CD14-positive monocyte (primary cell): ENCODE results near the gene EDDM13. TPM values are rescaled to one million over a fixed set of nuclear protein-coding genes. Genes with fewer than 3 reads are reported as not detected.

ENCODE experiments used
- DNase-seq, 3 donors: peaks; one replicate each; pipeline ENCODE4 v3.0.0-alpha.2; 2011 to 2022
- H2AFZ ChIP-seq: 2 replicates; pipeline ENCODE4 v1.6.0; 2012; ENCODE audit warnings: mild to moderate bottlenecking, low read depth, low read length, inconsistent platforms; ENCODE audit not compliant: insufficient read depth, poor library complexity, severe bottlenecking
- H3K27ac ChIP-seq, 2 donors: 1 replicate in 1 of 2; 2 replicates in 1 of 2; pipeline ENCODE4 v1.5.1; 2012 to 2013; ENCODE audit warnings: low read length in 2 of 2, control low read depth in 1 of 2, inconsistent platforms in 1 of 2, low read depth in 1 of 2, mild to moderate bottlenecking in 1 of 2
- H3K27me3 ChIP-seq, 2 donors: one replicate each; pipeline versions ENCODE4 v1.6.0 to v1.6.1; 2011 to 2013; ENCODE audit warnings: low read length in 2 of 2; ENCODE audit not compliant: control insufficient read depth in 2 of 2, insufficient read depth in 2 of 2
- H3K36me3 ChIP-seq, 2 donors: replicated peaks in 1 of 2; 1 replicate in 1 of 2; 2 replicates in 1 of 2; pipeline versions ENCODE4 v1.5.1 to v1.6.1; 2012 to 2013; ENCODE audit warnings: low read length in 2 of 2, control low read depth in 1 of 2, inconsistent platforms in 1 of 2, mild to moderate bottlenecking in 1 of 2; ENCODE audit not compliant: insufficient read depth in 2 of 2, control insufficient read depth in 1 of 2
- H3K4me1 ChIP-seq, 2 donors: 1 replicate in 1 of 2; 2 replicates in 1 of 2; pipeline versions ENCODE4 v1.5.1 to v1.6.1; 2012 to 2013; ENCODE audit warnings: low read length in 2 of 2, control low read depth in 1 of 2, inconsistent platforms in 1 of 2, mild to moderate bottlenecking in 1 of 2, moderate library complexity in 1 of 2; ENCODE audit not compliant: insufficient read depth in 2 of 2, control insufficient read depth in 1 of 2
- H3K4me2 ChIP-seq: replicated peaks from 2 replicates; pipeline ENCODE3; 2012; ENCODE audit warnings: low read length, moderate library complexity, mild to moderate bottlenecking; ENCODE audit not compliant: poor library complexity, severe bottlenecking; ENCODE audit errors: extremely low read depth
- H3K4me3 ChIP-seq, 3 experiments: fragments of 200-600 bp in 1 of 3; sonication (generic) in 1 of 3; replicated peaks in 1 of 3; 1 replicate in 2 of 3; 2 replicates in 1 of 3; pipeline ENCODE4 v1.5.1; 2011 to 2013; ENCODE audit warnings: low read length in 3 of 3, mild to moderate bottlenecking in 3 of 3, control low read depth in 2 of 3, low read depth in 2 of 3, inconsistent platforms in 1 of 3, moderate library complexity in 1 of 3
- H3K79me2 ChIP-seq: 2 replicates; pipeline ENCODE4 v1.6.0; 2012; ENCODE audit warnings: mild to moderate bottlenecking, control low read depth, inconsistent platforms, low read length, moderate library complexity; ENCODE audit not compliant: insufficient read depth
- H3K9ac ChIP-seq: 2 replicates; pipeline ENCODE4 v1.6.0; 2017; ENCODE audit warnings: low read length, mild to moderate bottlenecking; ENCODE audit not compliant: insufficient read depth, poor library complexity, severe bottlenecking
- H3K9me3 ChIP-seq, 2 donors: replicated peaks in 1 of 2; 1 replicate in 1 of 2; 2 replicates in 1 of 2; pipeline versions ENCODE4 v1.5.1 to v1.6.1; 2012 to 2013; ENCODE audit warnings: low read length in 2 of 2, control low read depth in 1 of 2; ENCODE audit not compliant: control insufficient read depth in 1 of 2, insufficient read depth in 1 of 2
- H4K20me1 ChIP-seq: 2 replicates; pipeline ENCODE4 v1.6.0; 2012; ENCODE audit warnings: mild to moderate bottlenecking, low read length, control low read depth, moderate library complexity; ENCODE audit not compliant: insufficient read depth
- H3K27ac Mint-ChIP-seq, 7 donors: one replicate each; pipeline ENCODE4 v1.8.0; 2020; ENCODE audit warnings: mild to moderate bottlenecking in 7 of 7, mixed read lengths in 7 of 7, moderate library complexity in 6 of 7, inconsistent platforms in 2 of 7
- H3K27me3 Mint-ChIP-seq, 3 donors: one replicate each; pipeline ENCODE4 v1.8.0; 2021 to 2022; ENCODE audit warnings: low read depth in 3 of 3, mild to moderate bottlenecking in 3 of 3, mixed read lengths in 3 of 3, moderate library complexity in 3 of 3, inconsistent platforms in 1 of 3
- H3K36me3 Mint-ChIP-seq, 2 donors: one replicate each; pipeline ENCODE4 v1.8.0; 2020; ENCODE audit warnings: mixed read lengths in 2 of 2, inconsistent platforms in 1 of 2, mild to moderate bottlenecking in 1 of 2
- H3K4me1 Mint-ChIP-seq: one replicate; pipeline ENCODE4 v1.8.0; 2020; ENCODE audit warnings: mild to moderate bottlenecking, mixed read lengths
- H3K4me3 Mint-ChIP-seq, 2 donors: one replicate each; pipeline ENCODE4 v1.8.0; 2020; ENCODE audit warnings: mild to moderate bottlenecking in 2 of 2, mixed read lengths in 2 of 2, moderate library complexity in 1 of 2
- H3K9me3 Mint-ChIP-seq, 7 donors: one replicate each; pipeline ENCODE4 v1.8.0; 2020 to 2022; ENCODE audit warnings: mixed read lengths in 7 of 7, mild to moderate bottlenecking in 6 of 7, moderate library complexity in 6 of 7, inconsistent platforms in 2 of 7
- WGBS: methylation state at CpG from one replicate; pipeline ENCODE4 v1.1.5; 2013; ENCODE audit warnings: missing lambda C conversion rate; ENCODE audit not compliant: insufficient coverage; 5-methylcytosine and 5-hydroxymethylcytosine counted together
- intact Hi-C, 2 donors: fragments of 100-400 bp; cut with micrococcal nuclease; formaldehyde crosslinking; loops; one replicate each; pipeline versions ENCODE4 v1.15.0 to v1.15.1; 2023
- polyA plus RNA-seq, 3 donors: library from polyadenylated mRNA; depleted of rRNA in 1 of 3; unstranded in 2 of 3; stranded (reverse) in 1 of 3; fragments of 300-500 nt in 2 of 3; fragments of >200 nt in 1 of 3; fragmentation: Illumina TruSeq in 2 of 3; gene quantifications; 1 replicate in 2 of 3; 2 replicates in 1 of 3; pipeline ENCODE4 v1.2.3, GENCODE V29; 2012 to 2021
- TF ChIP-seq, protein P1 (sequence below): fragments of 200-600 bp; IDR thresholded peaks from one replicate; pipeline ENCODE4 v1.8.0; 2022; ENCODE audit warnings: antibody characterized with exemption, mild to moderate bottlenecking

EDDM13 gene
- polyA plus RNA-seq, 3 donors, result 0.25 to 0.70 (median 0.61) TPM

DNA sequence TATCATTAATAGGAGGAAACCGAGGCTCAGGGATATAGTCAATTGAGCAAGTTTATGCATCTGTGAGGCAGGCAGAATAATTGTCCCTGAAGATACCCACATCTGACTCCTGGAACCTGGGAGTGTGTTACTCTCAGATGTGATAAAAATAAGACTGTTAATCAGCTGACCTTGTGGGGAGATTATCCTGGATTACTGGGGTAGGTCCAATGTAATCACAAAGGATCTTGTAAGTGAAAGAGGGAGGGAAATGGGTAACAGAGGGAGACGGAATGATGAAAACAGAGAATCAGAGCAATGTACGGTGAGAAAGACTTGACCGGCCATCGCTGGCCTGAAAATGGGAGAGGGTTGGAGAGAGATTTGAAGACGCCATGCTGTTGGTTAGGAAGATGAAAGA, 3.2 kb upstream of the EDDM13 start:
- peaks cover 21 to 28% of the 10 kb centered on the region in 2 donors for H3K4me1 ChIP-seq
- no peak for DNase-seq
- no peak overlapping the region for H3K4me3 ChIP-seq
- no peaks in the 10 kb centered on the region for H3K27me3 ChIP-seq
- Mint-ChIP-seq H3K27ac (peak overlapping the region in 4 of 7 donors; percentile 7 to 88 (median 36)), H3K27me3 (no peaks in the 10 kb centered on the region), H3K4me1 (peaks cover 50% of the 10 kb centered on the region), H3K36me3 (peaks cover 13 to 23% of the 10 kb centered on the region in 2 donors), H3K9me3 (peaks cover 0 to 4% (median 0%) of the 10 kb centered on the region in 7 donors), H3K4me3 (no peak overlapping the region)
- no peaks in the 10 kb centered on the region for H3K9me3 ChIP-seq
- H4K20me1 ChIP-seq, result no peaks in the 10 kb centered on the region
- H3K36me3 ChIP-seq, result no peaks in the 10 kb centered on the region
- TF ChIP-seq, protein P1, sequence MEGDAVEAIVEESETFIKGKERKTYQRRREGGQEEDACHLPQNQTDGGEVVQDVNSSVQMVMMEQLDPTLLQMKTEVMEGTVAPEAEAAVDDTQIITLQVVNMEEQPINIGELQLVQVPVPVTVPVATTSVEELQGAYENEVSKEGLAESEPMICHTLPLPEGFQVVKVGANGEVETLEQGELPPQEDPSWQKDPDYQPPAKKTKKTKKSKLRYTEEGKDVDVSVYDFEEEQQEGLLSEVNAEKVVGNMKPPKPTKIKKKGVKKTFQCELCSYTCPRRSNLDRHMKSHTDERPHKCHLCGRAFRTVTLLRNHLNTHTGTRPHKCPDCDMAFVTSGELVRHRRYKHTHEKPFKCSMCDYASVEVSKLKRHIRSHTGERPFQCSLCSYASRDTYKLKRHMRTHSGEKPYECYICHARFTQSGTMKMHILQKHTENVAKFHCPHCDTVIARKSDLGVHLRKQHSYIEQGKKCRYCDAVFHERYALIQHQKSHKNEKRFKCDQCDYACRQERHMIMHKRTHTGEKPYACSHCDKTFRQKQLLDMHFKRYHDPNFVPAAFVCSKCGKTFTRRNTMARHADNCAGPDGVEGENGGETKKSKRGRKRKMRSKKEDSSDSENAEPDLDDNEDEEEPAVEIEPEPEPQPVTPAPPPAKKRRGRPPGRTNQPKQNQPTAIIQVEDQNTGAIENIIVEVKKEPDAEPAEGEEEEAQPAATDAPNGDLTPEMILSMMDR, result no peak
- H2AFZ ChIP-seq, result no peak overlapping the region
- 98% methylated on average over 5 of the region's 6 CpGs for WGBS
- no peak overlapping the region for H3K27ac ChIP-seq
- H3K79me2 ChIP-seq, result no peaks in the 10 kb centered on the region
- H3K4me2 ChIP-seq, result no peak overlapping the region
- H3K9ac ChIP-seq, result no peak overlapping the region
- intact Hi-C loops, result no loop called here

DNA sequence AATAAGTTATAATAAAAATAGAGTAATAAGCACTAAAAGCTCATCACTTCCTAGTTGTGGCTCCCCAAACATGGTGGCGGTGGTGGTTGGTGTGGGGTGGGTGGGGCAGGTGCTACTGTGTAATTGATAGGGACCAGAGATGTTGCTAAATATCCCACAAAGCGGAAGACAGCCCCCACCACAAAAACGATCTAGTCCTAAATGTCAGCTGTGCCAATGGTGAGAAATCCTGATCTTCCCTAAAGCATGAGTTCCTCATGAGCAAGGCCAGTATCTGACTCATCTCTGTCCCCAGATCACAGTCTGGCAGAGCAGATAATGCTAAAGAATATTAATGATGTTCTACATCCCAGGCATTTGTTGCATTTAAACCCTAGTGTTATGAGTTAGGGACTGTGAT, 1.9 kb upstream of the EDDM13 start:
- WGBS, result 0% methylated on average over 2 of the region's 3 CpGs
- peaks cover 21 to 28% of the 10 kb centered on the region in 2 donors for H3K4me1 ChIP-seq
- H3K9ac ChIP-seq, result peak overlapping the region; percentile 35
- Mint-ChIP-seq H3K9me3 (peaks cover 0 to 4% (median 0%) of the 10 kb centered on the region in 7 donors), H3K4me3 (peak overlapping the region in 1 of 2 donors; percentile 28), H3K27me3 (peaks cover 0 to 2% (median 0%) of the 10 kb centered on the region in 3 donors), H3K4me1 (peaks cover 42% of the 10 kb centered on the region), H3K27ac (peak overlapping the region; percentile 69 to 91 (median 89)), H3K36me3 (peaks cover 14 to 22% of the 10 kb centered on the region in 2 donors)
- no peak overlapping the region for H2AFZ ChIP-seq
- H3K79me2 ChIP-seq, result no peaks in the 10 kb centered on the region
- peak; percentile 92 to 96 (median 95) for DNase-seq
- H3K4me2 ChIP-seq, result peak overlapping the region; percentile 38
- TF ChIP-seq, protein P1, result no peak
- intact Hi-C loops, result loop anchor here (5.0 kb wide), 1 partner anchor 42 kb away; the partner anchor contains the start of gene ZSCAN5A (in 2 of the 2)
- H3K9me3 ChIP-seq, result no peaks in the 10 kb centered on the region
- peak overlapping the region in 1 of 2 donors; percentile 86 for H3K27ac ChIP-seq
- no peaks in the 10 kb centered on the region for H4K20me1 ChIP-seq
- no peaks in the 10 kb centered on the region for H3K36me3 ChIP-seq
- H3K4me3 ChIP-seq, result peak overlapping the region in 1 of 3 experiments; percentile 35
- no peaks in the 10 kb centered on the region for H3K27me3 ChIP-seq
